Transverse colon (tissue), 4 donors: Measurements from ENCODE around the gene LCLAT1. TPM values are rescaled to one million over a fixed set of nuclear protein-coding genes. Genes with fewer than 3 reads are reported as not detected.

ENCODE experiments used
- DNase-seq: peaks from one replicate; pipeline ENCODE4 v3.0.0-alpha.2; 2019
- H3K27ac ChIP-seq, 4 donors: fragments of 200-600 bp; sonication (generic); 2 replicates each; pipeline ENCODE4 v1.5.1; 2016 to 2018; ENCODE audit warnings: inconsistent platforms in 4 of 4
- H3K27me3 ChIP-seq: fragments of 200-600 bp; sonication (generic); 2 replicates; pipeline ENCODE4 v1.5.1; 2017; ENCODE audit warnings: inconsistent platforms
- H3K36me3 ChIP-seq, 4 donors: fragments of 200-600 bp; sonication (generic); 2 replicates each; pipeline ENCODE4 v1.5.1; 2017 to 2019; ENCODE audit warnings: inconsistent platforms in 4 of 4
- H3K4me1 ChIP-seq, 4 donors: fragments of 200-600 bp; sonication (generic); 2 replicates each; pipeline ENCODE4 v1.5.1; 2017 to 2020; ENCODE audit warnings: inconsistent platforms in 4 of 4
- H3K4me3 ChIP-seq, 4 donors: fragments of 200-600 bp; sonication (generic); 1 replicate in 1 of 4; 2 replicates in 3 of 4; pipeline versions ENCODE4 v1.5.1 to v1.6.1; 2017 to 2019; ENCODE audit warnings: inconsistent platforms in 4 of 4
- H3K9me3 ChIP-seq, 2 donors: fragments of 200-600 bp; sonication (generic); 2 replicates each; pipeline ENCODE4 v1.5.1; 2017 to 2019; ENCODE audit warnings: inconsistent platforms in 2 of 2
- CTCF ChIP-seq, 5 experiments: fragments of 200-600 bp in 3 of 5; fragments of 450-650 bp in 2 of 5; sonication (generic) in 3 of 5; IDR thresholded peaks; 1 replicate in 2 of 5; 2 replicates in 3 of 5; pipeline ENCODE4 v1.5.1; 2016 to 2017; ENCODE audit warnings: antibody characterized with exemption in 5 of 5, inconsistent platforms in 3 of 5, mild to moderate bottlenecking in 2 of 5, moderate library complexity in 1 of 5
- EP300 ChIP-seq: sonication (generic); formaldehyde crosslinking; IDR thresholded peaks from one replicate; pipeline ENCODE4 v1.6.1; 2017; ENCODE audit warnings: antibody characterized with exemption, low read depth
- POLR2A ChIP-seq: fragments of 450-650 bp; IDR thresholded peaks from one replicate; pipeline ENCODE4 v1.6.1; 2016; ENCODE audit warnings: antibody characterized with exemption, mild to moderate bottlenecking, moderate library complexity
- POLR2AphosphoS5 ChIP-seq, 3 donors: sonication (generic); formaldehyde crosslinking; IDR thresholded peaks; one replicate each; pipeline ENCODE4 v1.6.1; 2016; ENCODE audit warnings: antibody characterized with exemption in 3 of 3
- WGBS, 2 donors: methylation state at CpG; one replicate each; pipeline ENCODE4 v1.1.5; 2018; ENCODE audit warnings: low coverage in 1 of 2; 5-methylcytosine and 5-hydroxymethylcytosine counted together
- in situ Hi-C, 4 donors: fragments of 200-750 bp; cut with MboI; loops; one replicate each; pipeline versions ENCODE4 v1.15.0 to v1.15.1; 2017; ENCODE audit warnings: low sequenced_read_pairs in 3 of 4, low pct_ligation_motif_present in 1 of 4, low pct_unique_long_range_greater_than_20kb in 1 of 4
- intact Hi-C: fragments of 100-400 bp; cut with DNase I; formaldehyde crosslinking; loops from one replicate; pipeline ENCODE4 v1.15.1; 2023; ENCODE audit warnings: low total_unique reads
- total RNA-seq, 4 donors: library from RNA; depleted of rRNA; stranded (reverse); fragments of >200 nt; gene quantifications; one replicate each; pipeline ENCODE4 v1.1.0, GENCODE V29; 2016

The LCLAT1 gene
- total RNA-seq, 4 donors from 2014 or later, result 10.9 to 26.5 (median 16.6) TPM

- Histone ChIP-seq H3K4me1 (no peaks in the 10 kb centered on the region), H3K27me3 (no peaks in the 10 kb centered on the region), H3K9me3 (no peaks in the 10 kb centered on the region), H3K4me3 (no peak overlapping the region), H3K36me3 (no peaks in the 10 kb centered on the region), H3K27ac (no peak overlapping the region)
- intact Hi-C loops (no loop called here), in situ Hi-C loops (no loop called here)
- 71% methylated on average over 6 of the region's 6 CpGs; no CpG with 5 or more reads in 1 of the 2 donors for WGBS, 2 donors
- DNase-seq, result no peak
- TF ChIP-seq CTCF (IDR thresholded peaks at IDR 0.05) (no peak), POLR2A (no peak), POLR2AphosphoS5 (IDR thresholded peaks at IDR 0.05) (no peak), EP300 (no peak)
These were observed 208.2 kb downstream of the LCLAT1 start for GRCh38 chr2:30655211-30655610.

- no peak for DNase-seq
- Histone ChIP-seq H3K4me1 (no peaks in the 10 kb centered on the region), H3K36me3 (no peaks in the 10 kb centered on the region), H3K27me3 (no peaks in the 10 kb centered on the region), H3K27ac (no peak overlapping the region), H3K4me3 (no peak overlapping the region), H3K9me3 (no peaks in the 10 kb centered on the region)
- WGBS, 2 donors, result 89 to 100% methylated on average over 2 to 5 of the region's 5 CpGs
- intact Hi-C loops, result no loop called here
- in situ Hi-C loops, result no loop called here
- TF ChIP-seq POLR2AphosphoS5 (IDR thresholded peaks at IDR 0.05) (no peak), CTCF (IDR thresholded peaks at IDR 0.05) (no peak), EP300 (no peak), POLR2A (no peak)
These were observed 208.6 kb downstream of the LCLAT1 start for GRCh38 chr2:30655660-30656059.

- no peaks in the 10 kb centered on the region for H3K9me3 ChIP-seq
- no peak for TF ChIP-seq POLR2AphosphoS5 (IDR thresholded peaks at IDR 0.05)
- TF ChIP-seq EP300, result no peak
- no peak for TF ChIP-seq POLR2A
- TF ChIP-seq CTCF (IDR thresholded peaks at IDR 0.05), result no peak
- no peak overlapping the region for H3K4me3 ChIP-seq
- H3K4me1 ChIP-seq, result no peaks in the 10 kb centered on the region
- H3K36me3 ChIP-seq, result no peaks in the 10 kb centered on the region
- intact Hi-C loops (no loop called here), in situ Hi-C loops (no loop called here)
- H3K27me3 ChIP-seq, result no peaks in the 10 kb centered on the region
- WGBS, 2 donors, result 79% methylated on average over 4 of the region's 4 CpGs; no CpG with 5 or more reads in 1 of the 2 donors
- no peak for DNase-seq
- H3K27ac ChIP-seq, result no peak overlapping the region
These were observed 209.0 kb downstream of the LCLAT1 start for GRCh38 chr2:30656079-30656478.

GRCh38 chr2:30661173-30662107 is 214.4 kb downstream of the LCLAT1 start:
- intact Hi-C loops, result no loop called here
- DNase-seq, result no peak
- H3K27ac ChIP-seq, result no peak overlapping the region
- H3K4me3 ChIP-seq, result no peak overlapping the region
- WGBS, 2 donors, result 92 to 93% methylated on average over 2 to 5 of the region's 5 CpGs
- H3K36me3 ChIP-seq, result no peaks in the 10 kb centered on the region
- no peaks in the 10 kb centered on the region for H3K9me3 ChIP-seq
- H3K27me3 ChIP-seq, result no peaks in the 10 kb centered on the region
- peaks cover 0 to 12% (median 0%) of the 10 kb centered on the region in 4 donors for H3K4me1 ChIP-seq
- TF ChIP-seq POLR2A, result no peak
- no peak for TF ChIP-seq POLR2AphosphoS5 (IDR thresholded peaks at IDR 0.05)
- TF ChIP-seq CTCF (IDR thresholded peaks at IDR 0.05), result no peak
- no peak for TF ChIP-seq EP300
- in situ Hi-C loops, result no loop called here
